ENCODE data around the gene DUSP28.

Gene DUSP28

DNA sequence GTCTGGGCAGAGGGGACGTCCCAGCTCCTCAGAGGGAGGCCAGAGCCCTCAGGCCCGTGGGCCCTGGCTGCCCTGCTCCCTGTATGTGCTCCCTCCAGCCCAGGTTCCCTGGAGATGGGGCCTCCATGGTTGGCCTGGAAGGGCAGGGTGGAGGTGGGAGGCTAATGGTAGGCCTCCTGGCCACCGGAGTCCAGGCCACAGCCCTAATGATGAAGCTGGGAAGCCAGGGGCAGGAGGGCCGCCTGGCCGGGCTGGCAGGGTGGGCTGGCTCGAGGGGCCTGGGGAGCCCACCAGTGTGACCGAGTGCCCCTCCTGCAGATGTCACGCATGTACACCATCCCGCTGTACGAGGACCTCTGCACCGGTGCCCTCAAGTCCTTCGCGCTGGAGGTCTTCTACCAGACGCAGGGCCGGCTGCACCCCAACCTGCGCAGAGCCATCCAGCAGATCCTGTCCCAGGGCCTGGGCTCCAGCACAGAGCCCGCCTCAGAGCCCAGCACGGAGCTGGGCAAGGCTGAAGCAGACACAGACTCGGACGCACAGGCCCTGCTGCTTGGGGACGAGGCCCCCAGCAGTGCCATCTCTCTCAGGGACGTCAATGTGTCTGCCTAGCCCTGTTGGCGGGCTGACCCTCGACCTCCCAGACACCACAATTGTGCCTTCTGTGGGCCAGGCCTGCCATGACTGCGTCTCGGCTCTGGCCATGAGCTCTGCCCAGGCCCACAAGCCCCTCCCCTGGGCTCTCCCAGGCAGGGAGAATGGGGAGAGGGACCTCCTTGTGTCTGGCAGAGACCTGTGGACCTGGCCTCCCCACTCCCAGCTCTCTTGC, 17.3 kb downstream of the DUSP28 start:
- Histone ChIP-seq H3K27ac (peak overlapping the region; percentile 86), H3K4me3 (ENCODE audit: low read depth in 1 of 2, low read length in 1 of 2) (no peak overlapping the region), H3K4me1 (ENCODE audit: control insufficient read depth in 1 of 2, insufficient read depth in 1 of 2, low read depth in 1 of 2, low read length in 1 of 2) (peaks cover 32 to 36% of the 10 kb centered on the region in 2 experiments), H3K27me3 (no peaks in the 10 kb centered on the region), H3K36me3 (peaks cover 66% of the 10 kb centered on the region), H3K9me3 (no peaks in the 10 kb centered on the region)
- TF ChIP-seq, protein P1, sequence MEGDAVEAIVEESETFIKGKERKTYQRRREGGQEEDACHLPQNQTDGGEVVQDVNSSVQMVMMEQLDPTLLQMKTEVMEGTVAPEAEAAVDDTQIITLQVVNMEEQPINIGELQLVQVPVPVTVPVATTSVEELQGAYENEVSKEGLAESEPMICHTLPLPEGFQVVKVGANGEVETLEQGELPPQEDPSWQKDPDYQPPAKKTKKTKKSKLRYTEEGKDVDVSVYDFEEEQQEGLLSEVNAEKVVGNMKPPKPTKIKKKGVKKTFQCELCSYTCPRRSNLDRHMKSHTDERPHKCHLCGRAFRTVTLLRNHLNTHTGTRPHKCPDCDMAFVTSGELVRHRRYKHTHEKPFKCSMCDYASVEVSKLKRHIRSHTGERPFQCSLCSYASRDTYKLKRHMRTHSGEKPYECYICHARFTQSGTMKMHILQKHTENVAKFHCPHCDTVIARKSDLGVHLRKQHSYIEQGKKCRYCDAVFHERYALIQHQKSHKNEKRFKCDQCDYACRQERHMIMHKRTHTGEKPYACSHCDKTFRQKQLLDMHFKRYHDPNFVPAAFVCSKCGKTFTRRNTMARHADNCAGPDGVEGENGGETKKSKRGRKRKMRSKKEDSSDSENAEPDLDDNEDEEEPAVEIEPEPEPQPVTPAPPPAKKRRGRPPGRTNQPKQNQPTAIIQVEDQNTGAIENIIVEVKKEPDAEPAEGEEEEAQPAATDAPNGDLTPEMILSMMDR (IDR thresholded peaks at IDR 0.05) = no peak

DNA sequence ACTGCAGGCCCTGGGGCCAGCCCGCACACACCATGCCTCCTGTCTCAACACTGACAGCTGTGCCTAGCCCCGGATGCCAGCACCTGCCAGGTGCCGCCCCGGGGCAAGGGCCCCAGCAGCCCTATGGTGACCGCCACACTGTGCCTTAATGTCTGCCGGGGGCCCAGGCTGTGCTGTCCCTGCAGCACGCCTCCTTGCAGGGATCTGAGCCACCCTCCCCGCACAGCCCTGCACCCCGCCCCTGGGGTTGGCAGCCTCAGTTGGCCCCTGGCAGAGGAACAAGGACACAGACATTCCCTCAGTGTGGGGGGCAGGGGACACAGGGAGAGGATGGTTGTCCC, 17.9 kb downstream of the DUSP28 start:
- H3K9me3 ChIP-seq = no peaks in the 10 kb centered on the region
- peak overlapping the region; percentile 86 for H3K27ac ChIP-seq
- no peaks in the 10 kb centered on the region for H3K27me3 ChIP-seq
- peaks cover 32 to 36% of the 10 kb centered on the region in 2 experiments for H3K4me1 ChIP-seq (ENCODE audit: control insufficient read depth in 1 of 2, insufficient read depth in 1 of 2, low read depth in 1 of 2, low read length in 1 of 2)
- no peak overlapping the region for H3K4me3 ChIP-seq (ENCODE audit: low read depth in 1 of 2, low read length in 1 of 2)
- TF ChIP-seq, protein P1 (IDR thresholded peaks at IDR 0.05) = no peak
- H3K36me3 ChIP-seq = peaks cover 60% of the 10 kb centered on the region

DNA sequence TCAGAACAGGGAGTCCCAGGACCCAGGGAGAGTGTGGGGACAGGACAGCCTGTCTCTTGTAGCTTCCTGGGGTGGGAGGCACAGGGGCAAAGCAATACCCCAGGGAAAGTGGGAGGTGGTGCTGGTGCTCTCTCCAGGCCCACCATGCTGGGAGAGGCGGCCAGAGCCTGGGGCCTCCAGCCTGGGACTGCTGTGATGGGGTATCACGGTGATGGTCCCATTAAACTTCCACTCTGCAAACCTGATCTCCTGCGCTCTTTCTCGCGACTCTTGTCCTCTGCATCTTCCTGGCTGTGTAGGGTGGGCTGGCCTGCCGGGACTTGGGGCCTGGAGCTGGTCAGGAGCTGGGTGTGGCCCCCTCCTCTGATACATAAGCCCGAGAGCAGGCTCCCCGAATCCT, 18.3 kb downstream of the DUSP28 start:
- H3K27ac ChIP-seq = peak overlapping the region; percentile 86
- H3K9me3 ChIP-seq = no peaks in the 10 kb centered on the region
- TF ChIP-seq, protein P1 (IDR thresholded peaks at IDR 0.05) = no peak
- H3K4me3 ChIP-seq (ENCODE audit: low read depth in 1 of 2, low read length in 1 of 2) = no peak overlapping the region
- H3K36me3 ChIP-seq = peaks cover 56% of the 10 kb centered on the region
- H3K27me3 ChIP-seq = no peaks in the 10 kb centered on the region
- peaks cover 32 to 36% of the 10 kb centered on the region in 2 experiments for H3K4me1 ChIP-seq (ENCODE audit: control insufficient read depth in 1 of 2, insufficient read depth in 1 of 2, low read depth in 1 of 2, low read length in 1 of 2)

DNA sequence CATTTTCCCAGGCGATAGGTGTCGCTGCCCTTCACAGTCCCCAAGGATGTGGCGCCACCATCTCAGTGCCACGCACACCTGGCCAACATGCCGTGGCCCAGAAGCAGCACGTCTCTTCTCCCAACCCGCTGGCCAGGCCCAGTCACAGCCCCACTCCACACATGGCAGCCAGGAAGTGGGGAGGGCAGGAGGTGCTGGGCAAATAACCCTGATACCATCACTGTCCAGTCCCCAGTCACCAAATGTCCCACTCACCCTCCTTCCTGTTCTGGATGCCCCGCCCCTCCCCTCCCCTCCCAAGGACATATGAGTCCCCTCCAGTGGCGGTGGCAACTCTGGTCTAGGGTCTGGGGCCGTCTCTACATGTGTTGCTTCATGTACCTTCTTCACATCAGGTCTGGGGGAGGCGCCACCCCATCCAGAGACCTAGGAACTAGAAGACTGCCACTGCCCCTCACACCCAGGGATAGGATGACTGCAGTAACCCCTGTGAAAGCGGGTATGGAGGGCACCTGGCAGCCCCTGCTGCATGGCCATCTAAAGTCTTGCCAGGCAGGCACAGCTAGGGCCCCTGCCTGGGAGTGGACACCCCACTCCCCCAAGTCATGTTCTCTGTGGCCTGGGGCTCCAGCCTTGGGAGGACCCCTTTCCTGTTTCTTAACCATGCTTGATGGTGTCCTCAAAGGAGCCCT, 19.1 kb downstream of the DUSP28 start:
- TF ChIP-seq, protein P1 (IDR thresholded peaks at IDR 0.05) = no peak

DNA sequence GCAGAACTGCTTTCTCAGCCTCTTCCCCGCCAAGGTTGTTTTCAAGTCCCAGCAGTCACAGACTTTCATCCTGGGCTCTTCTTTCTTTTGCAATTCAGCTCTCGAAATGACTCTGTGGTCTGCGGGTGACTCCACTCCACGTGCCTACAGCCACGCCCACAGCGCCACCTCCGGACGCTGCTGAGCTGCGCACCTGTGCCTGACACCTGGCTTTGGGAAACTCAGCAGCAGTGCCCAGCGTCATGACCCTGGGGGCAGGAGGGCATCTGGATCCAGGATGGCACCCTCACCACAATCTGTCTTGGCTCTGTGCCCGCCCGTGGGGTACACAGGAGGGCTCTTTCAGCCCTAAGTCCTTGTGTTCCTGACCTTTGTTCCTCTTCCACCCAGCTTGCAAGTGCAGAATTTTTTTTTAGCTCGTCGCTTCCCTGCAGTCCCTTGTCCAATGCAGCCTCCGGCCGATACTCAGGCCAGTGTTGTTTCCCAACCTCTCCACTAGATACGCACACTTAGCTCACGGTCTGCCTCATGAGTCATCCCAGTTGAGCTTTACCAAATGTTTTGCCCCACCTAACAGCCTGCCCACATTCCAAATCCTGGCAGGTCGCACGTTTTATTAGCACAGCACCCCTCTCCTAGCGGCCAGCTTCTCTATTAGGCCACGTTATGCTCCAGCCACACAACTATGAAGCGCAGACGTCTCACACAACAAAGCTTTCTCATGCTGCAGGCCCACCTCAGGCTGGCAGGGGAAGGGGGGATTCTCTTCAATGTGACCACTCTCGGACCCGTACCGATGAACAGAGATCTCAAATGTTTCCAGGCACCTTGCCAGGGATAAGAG, 19.8 kb downstream of the DUSP28 start:
- TF ChIP-seq, protein P1 (IDR thresholded peaks at IDR 0.05) = peak; percentile 85
- H3K27ac ChIP-seq = peak overlapping the region; percentile 86
- H3K27me3 ChIP-seq = no peaks in the 10 kb centered on the region
- H3K9me3 ChIP-seq = no peaks in the 10 kb centered on the region
- peak overlapping the region; percentile 33 to 43 for H3K4me3 ChIP-seq (ENCODE audit: low read depth in 1 of 2, low read length in 1 of 2)
- H3K36me3 ChIP-seq = peaks cover 41% of the 10 kb centered on the region
- H3K4me1 ChIP-seq (ENCODE audit: control insufficient read depth in 1 of 2, insufficient read depth in 1 of 2, low read depth in 1 of 2, low read length in 1 of 2) = peaks cover 36 to 43% of the 10 kb centered on the region in 2 experiments

More for the DNA sequence above, 19.1 kb downstream of the DUSP28 start:
- H3K27me3 ChIP-seq = no peaks in the 10 kb centered on the region
- H3K4me1 ChIP-seq (ENCODE audit: control insufficient read depth in 1 of 2, insufficient read depth in 1 of 2, low read depth in 1 of 2, low read length in 1 of 2) = peaks cover 32 to 36% of the 10 kb centered on the region in 2 experiments
- H3K27ac ChIP-seq = peak overlapping the region; percentile 86
- H3K9me3 ChIP-seq = no peaks in the 10 kb centered on the region
- peaks cover 49% of the 10 kb centered on the region for H3K36me3 ChIP-seq
- peak overlapping the region; percentile 33 to 43 for H3K4me3 ChIP-seq (ENCODE audit: low read depth in 1 of 2, low read length in 1 of 2)
